Heart left ventricle (tissue), 16 donors: ENCODE results near the gene PHACTR1. TPM values are rescaled to one million over a fixed set of nuclear protein-coding genes. Genes with fewer than 3 reads are reported as not detected.

ENCODE experiments used
- ATAC-seq, 4 donors: fragments of 200-7000 bp; cut with Tn5 transposase; one replicate each; pipeline ENCODE4 v1.9.1; 2020 to 2022; ENCODE audit warnings: moderate library complexity in 4 of 4, mild to moderate bottlenecking in 3 of 4, moderate number of reproducible peaks in 1 of 4
- DNase-seq, 5 donors: peaks; one replicate each; pipeline ENCODE4 v3.0.0-alpha.2; 2020
- H3K27ac ChIP-seq, 12 donors: fragments of 200-600 bp; sonication (generic) in 4 of 12; one replicate each; pipeline versions ENCODE4 v1.5.0 to v1.8.0; 2016 to 2022; ENCODE audit warnings: mild to moderate bottlenecking in 2 of 12
- H3K27me3 ChIP-seq, 9 donors: fragments of 200-600 bp; sonication (generic) in 2 of 9; one replicate each; pipeline versions ENCODE4 v1.5.1 to v1.8.0; 2016 to 2022; ENCODE audit warnings: mild to moderate bottlenecking in 3 of 9
- H3K36me3 ChIP-seq, 9 donors: fragments of 200-600 bp; sonication (generic) in 2 of 9; one replicate each; pipeline versions ENCODE4 v1.5.0 to v1.8.0; 2018 to 2022; ENCODE audit warnings: mild to moderate bottlenecking in 2 of 9
- H3K4me1 ChIP-seq, 12 donors: fragments of 200-600 bp; sonication (generic) in 4 of 12; one replicate each; pipeline versions ENCODE4 v1.5.0 to v1.8.0; 2016 to 2022; ENCODE audit warnings: mild to moderate bottlenecking in 3 of 12
- H3K4me3 ChIP-seq, 12 donors: fragments of 200-600 bp; sonication (generic) in 4 of 12; one replicate each; pipeline versions ENCODE4 v1.5.0 to v1.8.0; 2017 to 2022; ENCODE audit warnings: mild to moderate bottlenecking in 9 of 12, moderate library complexity in 4 of 12
- H3K9me3 ChIP-seq, 12 donors: fragments of 200-600 bp; sonication (generic) in 4 of 12; one replicate each; pipeline versions ENCODE4 v1.5.0 to v1.8.0; 2016 to 2022; ENCODE audit warnings: mild to moderate bottlenecking in 1 of 12
- CTCF ChIP-seq, 12 donors: fragments of 200-600 bp; sonication (generic) in 4 of 12; IDR thresholded peaks; one replicate each; pipeline versions ENCODE4 v1.5.0 to v1.8.0; 2018 to 2022; ENCODE audit warnings: antibody characterized with exemption in 12 of 12, mild to moderate bottlenecking in 5 of 12
- POLR2A ChIP-seq, 2 donors: fragments of 450-650 bp; IDR thresholded peaks; one replicate each; pipeline ENCODE4 v1.6.1; 2017; ENCODE audit warnings: antibody characterized with exemption in 2 of 2, mild to moderate bottlenecking in 2 of 2, moderate library complexity in 2 of 2
- WGBS, 4 donors: extraction: QIAGEN DNeasy Blood & Tissue Kit in 2 of 4; methylation state at CpG; one replicate each; pipeline versions ENCODE4 v1.1.5 to v1.1.7; 2013 to 2018; 5-methylcytosine and 5-hydroxymethylcytosine counted together
- intact Hi-C, 10 donors: fragments of 100-400 bp; cut with DNase I; formaldehyde crosslinking; loops; one replicate each; pipeline versions ENCODE4 v1.11.1 to v1.14.2; 2022
- polyA plus RNA-seq, 2 donors: library from polyadenylated mRNA; stranded (reverse); fragments of 200-250 nt; gene quantifications; one replicate each; pipeline ENCODE4 v1.2.3, GENCODE V29; 2013
- total RNA-seq, 9 donors: library from RNA; depleted of rRNA in 2 of 9; stranded (reverse); fragments of >200 nt in 2 of 9; fragmentation: NEBNext Ultra II Directional in 3 of 9; extraction: Animal tissue kit (Norgen Biotek cat#: 25700) in 3 of 9; gene quantifications; one replicate each; pipeline versions ENCODE4 v1.1.0 to v1.2.4, GENCODE V29; 2016 to 2023
- donor health status: ischemic (EF 13 %, LVEDD 7.1; RV severe dilation, severe dysfunction).
- donor health status: healthy with polysubstance abuse.
- donor health status: DM: no; HTN: yes; CAD: no.
- donor health status: DM: no; HTN: no; CAD: no.
- donor health status: ischemic (EF 25% LVEDD 6.9; RV normal size, moderate dysfunction).
- donor health status: ischemic (EF 25% LVEDD 5.7; RV mildly dilated, moderate dysfunction).
- donor health status: healthy.
- donor health status: DM: yes; HTN: yes; CAD: no.
- donor health status: ischemic (EF 35%, LVEDD 5.7; RV mildly dilated, moderate dysfunction).
- donor health status: nonischemic (EF 11% LVEDD 7.7; RV severe dilation, severe dysfunction).
- donor health status: DM: yes; HTN: yes; CAD: no.
- donor health status: PGD.
- donor health status: ischemic (EF 29% LVEDD 5.4; RV normal size, mild dysfunction).
- donor health status: nonischemic (EF 23%, LVEDD 6.1; RV moderate dilation, normal function).

Gene PHACTR1
- total and polyA plus RNA-seq, 11 donors, result 21.2 to 238 (median 87.4) TPM

- 70 to 97% (median 96%) methylated on average over 1 of the region's 1 CpG for WGBS, 4 donors
- Histone ChIP-seq H3K9me3 (no peaks in the 10 kb centered on the region), H3K36me3 (peaks cover 0 to 34% (median 10%) of the 10 kb centered on the region in 9 donors), H3K4me3 (no peak overlapping the region), H3K27ac (no peak overlapping the region), H3K4me1 (peaks cover 0 to 13% (median 5%) of the 10 kb centered on the region in 12 donors), H3K27me3 (no peaks in the 10 kb centered on the region)
- intact Hi-C loops, result no loop called here
- DNase-seq, result no peak
- TF ChIP-seq POLR2A (IDR thresholded peaks at IDR 0.05) (no peak), CTCF (IDR thresholded peaks at IDR 0.05) (no peak)
- ATAC-seq, result no peak
Measured at GRCh38 chr6:13234130-13234529, 517.6 kb downstream of the PHACTR1 start.

GRCh38 chr6:13235339-13235738 lies 518.8 kb downstream of the PHACTR1 start:
- H3K27ac ChIP-seq, result no peak overlapping the region
- ATAC-seq (no peak), DNase-seq (no peak)
- TF ChIP-seq CTCF (IDR thresholded peaks at IDR 0.05) (no peak), POLR2A (IDR thresholded peaks at IDR 0.05) (no peak)
- no peaks in the 10 kb centered on the region for H3K9me3 ChIP-seq
- H3K4me1 ChIP-seq, result peaks cover 0 to 13% (median 6%) of the 10 kb centered on the region in 12 donors
- H3K4me3 ChIP-seq, result no peak overlapping the region
- intact Hi-C loops, result no loop called here
- WGBS, 4 donors, result 90 to 100% (median 93%) methylated on average over 2 of the region's 2 CpGs
- H3K36me3 ChIP-seq, result peaks cover 0 to 28% (median 5%) of the 10 kb centered on the region in 9 donors
- no peaks in the 10 kb centered on the region for H3K27me3 ChIP-seq

- no peak for TF ChIP-seq CTCF (IDR thresholded peaks at IDR 0.05)
- no peaks in the 10 kb centered on the region for H3K9me3 ChIP-seq
- DNase-seq (no peak), ATAC-seq (peak in 3 of 4 donors; percentile 33 to 57 (median 45))
- WGBS, 4 donors, result 55 to 68% (median 59%) methylated on average over 3 of the region's 3 CpGs
- H3K36me3 ChIP-seq, result peaks cover 0 to 13% (median 0%) of the 10 kb centered on the region in 9 donors
- intact Hi-C loops, result no loop called here
- H3K27me3 ChIP-seq, result no peaks in the 10 kb centered on the region
- H3K4me3 ChIP-seq, result no peak overlapping the region
- peak overlapping the region in 1 of 12 donors; percentile 19 for H3K27ac ChIP-seq
- H3K4me1 ChIP-seq, result peaks cover 0 to 13% (median 6%) of the 10 kb centered on the region in 12 donors
Measured at GRCh38 chr6:13237318-13237717, 520.8 kb downstream of the PHACTR1 start.

GRCh38 chr6:13238017-13238416 lies 521.5 kb downstream of the PHACTR1 start:
- intact Hi-C loops, result no loop called here
- H3K27ac ChIP-seq, result peak overlapping the region in 4 of 12 donors; percentile 10 to 39 (median 28)
- ATAC-seq (peak in 1 of 4 donors; percentile 41), DNase-seq (no peak)
- H3K27me3 ChIP-seq, result no peaks in the 10 kb centered on the region
- H3K4me3 ChIP-seq, result no peak overlapping the region
- no peaks in the 10 kb centered on the region for H3K9me3 ChIP-seq
- WGBS, 4 donors, result 59 to 74% (median 68%) methylated on average over 6 of the region's 6 CpGs
- peaks cover 0 to 13% (median 6%) of the 10 kb centered on the region in 12 donors for H3K4me1 ChIP-seq
- no peak for TF ChIP-seq POLR2A (IDR thresholded peaks at IDR 0.05)
- no peak for TF ChIP-seq CTCF (IDR thresholded peaks at IDR 0.05)
- H3K36me3 ChIP-seq, result peaks cover 0 to 6% (median 0%) of the 10 kb centered on the region in 9 donors
